Right ventricle myocardium superior (tissue), 1 donor: ENCODE measurements around the gene C10orf90. TPM values are rescaled to one million over a fixed set of nuclear protein-coding genes. Genes with fewer than 3 reads are reported as not detected.
"Not testable (repeated sequence)": the region's sequence is repeated elsewhere in the genome, so short reads cannot be mapped to it uniquely, and the experiment has no call there.

ENCODE experiments used
- ATAC-seq: fragments of 200-7000 bp; cut with Tn5 transposase; one replicate; pipeline ENCODE4 v1.9.1; 2020; ENCODE audit warnings: mild to moderate bottlenecking; ENCODE audit not compliant: poor library complexity
- DNase-seq: peaks from one replicate; pipeline ENCODE4 v3.0.0-alpha.2; 2020
- intact Hi-C: fragments of 100-400 bp; cut with DNase I; formaldehyde crosslinking; loops from one replicate; pipeline ENCODE4 v1.11.2; 2022
- total RNA-seq: library from RNA; stranded (reverse); fragmentation: NEBNext Ultra II Directional; extraction: Animal tissue kit (Norgen Biotek cat#: 25700); gene quantifications from one replicate; pipeline ENCODE4 v1.2.1, GENCODE V29; 2021
- donor health status: DM: no; HTN: yes; CAD: no; lungs with severe emphysema.

The C10orf90 gene
- total RNA-seq, 1 donor from 2014 or later: not detected

- intact Hi-C loops: no loop called here
- ATAC-seq (no peak), DNase-seq (no peak)
Observed at GRCh38 chr10:126565871-126566270, 104.6 kb downstream of the C10orf90 start.

- ATAC-seq: no peak
- no peak for DNase-seq
- intact Hi-C loops: no loop called here
Observed at GRCh38 chr10:126565441-126565840, 105.1 kb downstream of the C10orf90 start.

- intact Hi-C loops: no loop called here
- ATAC-seq (no peak), DNase-seq (no peak)
Observed at GRCh38 chr10:126564326-126564888, 106.1 kb downstream of the C10orf90 start.

- DNase-seq: no peak
- intact Hi-C loops: no loop called here
- ATAC-seq: no peak
Observed at GRCh38 chr10:126563361-126563760, 107.1 kb downstream of the C10orf90 start.

GRCh38 chr10:126561921-126562680 is 108.4 kb downstream of the C10orf90 start:
- intact Hi-C loops: no loop called here
- ATAC-seq (peak; percentile 52), DNase-seq (no peak)

GRCh38 chr10:126561294-126561920 is 109.1 kb downstream of the C10orf90 start:
- DNase-seq: no peak
- ATAC-seq: peak; percentile 27
- intact Hi-C loops: no loop called here

GRCh38 chr10:126558881-126559280 is 111.6 kb downstream of the C10orf90 start:
- ATAC-seq (no peak), DNase-seq (no peak)
- intact Hi-C loops: no loop called here

GRCh38 chr10:126551202-126551601 is 119.3 kb downstream of the C10orf90 start:
- intact Hi-C loops: no loop called here
- no peak for ATAC-seq
- no peak for DNase-seq

GRCh38 chr10:126550586-126550985 is 119.9 kb downstream of the C10orf90 start:
- intact Hi-C loops, ATAC-seq, DNase-seq: not testable (repeated sequence)

- DNase-seq (no peak), ATAC-seq (no peak)
- intact Hi-C loops: no loop called here
Observed at GRCh38 chr10:126549344-126549743, 121.1 kb downstream of the C10orf90 start.

GRCh38 chr10:126544565-126544964 is 125.9 kb downstream of the C10orf90 start:
- DNase-seq: no peak
- intact Hi-C loops: no loop called here
- no peak for ATAC-seq

- no peak for DNase-seq
- no peak for ATAC-seq
- intact Hi-C loops: no loop called here
Observed at GRCh38 chr10:126538439-126539135, 131.9 kb downstream of the C10orf90 start.

- ATAC-seq: no peak
- intact Hi-C loops: no loop called here
- no peak for DNase-seq
Observed at GRCh38 chr10:126536656-126537055, 133.8 kb downstream of the C10orf90 start.

- intact Hi-C loops: no loop called here
- no peak for DNase-seq
- no peak for ATAC-seq
Observed at GRCh38 chr10:126536148-126536547, 134.3 kb downstream of the C10orf90 start.

GRCh38 chr10:126533644-126534043 is 136.8 kb downstream of the C10orf90 start:
- no peak for ATAC-seq
- no peak for DNase-seq
- intact Hi-C loops: no loop called here

GRCh38 chr10:126528315-126528835 is 142.1 kb downstream of the C10orf90 start:
- intact Hi-C loops: no loop called here
- no peak for ATAC-seq
- DNase-seq: no peak

- intact Hi-C loops: no loop called here
- no peak for DNase-seq
- no peak for ATAC-seq
Observed at GRCh38 chr10:126527645-126528314, 142.7 kb downstream of the C10orf90 start.

GRCh38 chr10:126525326-126525725 is 145.2 kb downstream of the C10orf90 start:
- no peak for DNase-seq
- intact Hi-C loops: no loop called here
- ATAC-seq: no peak

GRCh38 chr10:126524526-126524925 is 146.0 kb downstream of the C10orf90 start:
- intact Hi-C loops: no loop called here
- no peak for DNase-seq
- no peak for ATAC-seq
